ENCODE results near the gene LMLN.
"Not testable (repeated sequence)": the region's sequence is repeated elsewhere in the genome, so short reads cannot be mapped to it uniquely, and the experiment has no call there.

LMLN gene

GRCh38 chr3:197956626-197956988 is 3.4 kb upstream of the LMLN start:
- DNase-seq, result no peak

- DNase-seq, result no peak
Observed at GRCh38 chr3:197957790-197958133, 2.3 kb upstream of the LMLN start.

- no peak for DNase-seq
Observed at GRCh38 chr3:197958346-197958745, 1.7 kb upstream of the LMLN start.

- DNase-seq, result not testable (repeated sequence)
Observed at GRCh38 chr3:197958848-197959247, 1.2 kb upstream of the LMLN start.

- DNase-seq, result no peak
Observed at GRCh38 chr3:197959500-197959890, 522 bp upstream of the LMLN start.

- peak; percentile 46 for DNase-seq
Observed at GRCh38 chr3:197960694-197961581, 921 bp downstream of the LMLN start.

- no peak for DNase-seq
Observed at GRCh38 chr3:197961582-197961945, 1.5 kb downstream of the LMLN start.

- DNase-seq, result no peak
Observed at GRCh38 chr3:197963019-197963637, 3.1 kb downstream of the LMLN start.

GRCh38 chr3:197967337-197967989 is 7.4 kb downstream of the LMLN start:
- DNase-seq, result not testable (repeated sequence)

GRCh38 chr3:197970588-197970987 is 10.6 kb downstream of the LMLN start:
- DNase-seq, result no peak

GRCh38 chr3:197974016-197974415 is 14.0 kb downstream of the LMLN start:
- DNase-seq, result no peak

GRCh38 chr3:197975311-197975710 is 15.3 kb downstream of the LMLN start:
- no peak for DNase-seq

- DNase-seq, result no peak
Observed at GRCh38 chr3:197983076-197983475, 23.1 kb downstream of the LMLN start.

- no peak for DNase-seq
Observed at GRCh38 chr3:197989651-197990050, 29.6 kb downstream of the LMLN start.

- DNase-seq, result no peak
Observed at GRCh38 chr3:197994736-197995135, 34.7 kb downstream of the LMLN start.

- DNase-seq, result no peak
Observed at GRCh38 chr3:197996855-197997254, 36.8 kb downstream of the LMLN start.

GRCh38 chr3:197997936-197998335 is 37.9 kb downstream of the LMLN start:
- DNase-seq, result no peak

GRCh38 chr3:198017090-198017489 is 57.1 kb downstream of the LMLN start:
- DNase-seq, result no peak

- no peak for DNase-seq
Observed at GRCh38 chr3:198018416-198018815, 58.4 kb downstream of the LMLN start.

- no peak for DNase-seq
Observed at GRCh38 chr3:198019115-198019514, 59.1 kb downstream of the LMLN start.

GRCh38 chr3:198021320-198021719 is 61.3 kb downstream of the LMLN start:
- DNase-seq, result no peak

GRCh38 chr3:198022604-198023003 is 62.6 kb downstream of the LMLN start:
- DNase-seq, result no peak

GRCh38 chr3:198025644-198026043 is 65.6 kb downstream of the LMLN start:
- DNase-seq, result no peak

- DNase-seq, result no peak
Observed at GRCh38 chr3:198026620-198027019, 66.6 kb downstream of the LMLN start.
